KOPT-K1 (cell line): Measurements from ENCODE around the gene TNFRSF4.

Experiments
- H3K27ac ChIP-seq: fragments of 200-600 bp; sonication (generic); 2 replicates; pipeline ENCODE4 v1.5.1; 2016; ENCODE audit warnings: antibody characterized with exemption, mild to moderate bottlenecking, low read depth, low read length; ENCODE audit not compliant: poor library complexity, severe bottlenecking
- H3K36me3 ChIP-seq: fragments of 200-600 bp; sonication (generic); 2 replicates; pipeline ENCODE4 v1.5.1; 2017; ENCODE audit warnings: antibody characterized with exemption, mild to moderate bottlenecking, low read length, moderate library complexity; ENCODE audit not compliant: insufficient read depth
- H3K9me3 ChIP-seq: fragments of 200-600 bp; sonication (generic); 2 replicates; pipeline ENCODE4 v1.5.1; 2017; ENCODE audit warnings: antibody characterized with exemption, low read length, mild to moderate bottlenecking; ENCODE audit not compliant: insufficient read depth, poor library complexity, severe bottlenecking

Gene TNFRSF4

GRCh38 chr1:1218524-1219200 lies 4.7 kb upstream of the TNFRSF4 start:
- Histone ChIP-seq H3K36me3 (peaks cover 73% of the 10 kb centered on the region), H3K27ac (no peak overlapping the region)

GRCh38 chr1:1217621-1218523 lies 3.9 kb upstream of the TNFRSF4 start:
- Histone ChIP-seq H3K27ac (no peak overlapping the region), H3K36me3 (peaks cover 67% of the 10 kb centered on the region), H3K9me3 (no peaks in the 10 kb centered on the region)

More at GRCh38 chr1:1218524-1219200, 4.7 kb upstream of the TNFRSF4 start:
- H3K9me3 ChIP-seq: no peaks in the 10 kb centered on the region

DNA sequence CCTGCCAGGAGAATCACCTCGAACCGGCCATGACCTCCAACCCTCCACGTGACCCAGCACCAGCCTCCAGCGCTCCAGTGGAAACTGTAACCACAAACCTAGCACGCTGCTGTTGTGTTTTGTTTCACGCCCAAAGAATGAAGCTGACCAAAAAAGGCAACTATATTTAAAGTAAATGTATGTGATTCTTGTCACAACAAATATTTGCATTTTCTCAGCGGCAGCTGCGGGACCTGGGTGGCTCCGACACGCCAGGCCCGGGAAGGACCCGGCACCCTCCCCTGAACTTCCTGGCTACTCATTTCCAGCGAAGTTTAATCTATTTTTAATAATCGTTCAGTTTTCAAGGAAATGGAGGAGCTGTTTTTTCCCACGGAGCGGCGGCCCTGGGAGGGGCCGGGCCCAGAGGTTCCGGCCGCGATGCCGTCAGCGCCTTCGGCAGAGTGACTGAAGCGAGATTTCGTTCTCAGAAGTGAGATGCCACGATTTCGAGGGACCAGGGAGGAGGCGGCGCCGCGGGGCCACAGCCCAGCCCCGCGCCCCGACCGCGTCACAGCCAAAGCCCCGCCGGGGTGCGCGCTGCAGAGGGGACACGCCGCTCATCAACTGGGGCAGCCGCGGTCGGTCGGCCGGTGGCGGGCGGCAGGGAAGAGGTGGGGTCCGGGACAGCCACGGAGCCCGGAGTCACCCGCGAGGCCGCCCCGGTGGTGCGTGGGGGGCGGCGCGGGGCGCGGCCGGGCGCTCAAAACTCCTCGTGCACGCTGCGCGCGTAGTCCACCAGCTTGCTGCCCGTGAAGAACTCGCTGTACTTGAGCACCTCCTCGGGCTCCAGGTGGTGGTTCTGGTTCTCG lies 3.0 kb upstream of the TNFRSF4 start:
- H3K27ac ChIP-seq: no peak overlapping the region
- peaks cover 58% of the 10 kb centered on the region for H3K36me3 ChIP-seq
- H3K9me3 ChIP-seq: no peaks in the 10 kb centered on the region

GRCh38 chr1:1215881-1216605 lies 2.1 kb upstream of the TNFRSF4 start:
- Histone ChIP-seq H3K36me3 (peaks cover 49% of the 10 kb centered on the region), H3K27ac (no peak overlapping the region), H3K9me3 (no peaks in the 10 kb centered on the region)

- no peak overlapping the region for H3K27ac ChIP-seq
- H3K9me3 ChIP-seq: no peaks in the 10 kb centered on the region
- H3K36me3 ChIP-seq: peaks cover 41% of the 10 kb centered on the region
Observed at GRCh38 chr1:1215080-1215676, 1.2 kb upstream of the TNFRSF4 start.

DNA sequence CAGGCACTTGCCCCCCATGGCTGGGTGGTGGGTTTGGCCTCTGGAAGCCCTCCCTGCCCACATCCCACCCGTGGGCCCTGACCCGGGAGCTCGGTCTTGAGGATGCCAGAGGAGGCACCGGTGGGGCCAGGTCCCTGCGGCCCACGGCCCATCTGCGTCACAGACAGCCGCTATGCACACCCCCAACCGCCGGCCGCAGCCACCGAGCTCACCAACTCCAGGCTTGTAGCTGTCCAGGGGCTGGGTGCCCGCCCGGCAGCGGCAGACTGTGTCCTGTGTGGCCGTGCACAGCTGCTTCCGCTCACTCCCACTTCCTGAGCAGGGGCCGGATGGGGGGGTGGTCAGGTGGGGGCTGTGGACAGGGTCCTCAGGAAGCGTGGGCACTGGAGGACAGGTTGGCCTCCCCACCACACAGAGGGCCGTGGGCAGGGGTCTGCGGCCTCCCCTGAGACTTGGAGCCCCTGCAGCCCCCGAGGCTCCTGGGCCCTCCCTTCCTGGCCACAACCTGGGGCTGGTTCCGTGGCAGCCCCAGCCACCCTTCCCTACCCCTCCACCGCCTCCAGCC lies 1.1 kb downstream of the TNFRSF4 start:
- H3K36me3 ChIP-seq: peaks cover 17% of the 10 kb centered on the region
- H3K27ac ChIP-seq: no peak overlapping the region
- H3K9me3 ChIP-seq: no peaks in the 10 kb centered on the region

GRCh38 chr1:1211541-1212441 lies 2.2 kb downstream of the TNFRSF4 start:
- H3K36me3 ChIP-seq: peaks cover 7% of the 10 kb centered on the region; the same call in 1 of the 2 replicates
- H3K9me3 ChIP-seq: no peaks in the 10 kb centered on the region
- H3K27ac ChIP-seq: no peak overlapping the region

- Histone ChIP-seq H3K27ac (no peak overlapping the region), H3K36me3 (no peaks in the 10 kb centered on the region), H3K9me3 (no peaks in the 10 kb centered on the region)
Observed at GRCh38 chr1:1210726-1211540, 3.0 kb downstream of the TNFRSF4 start.

- Histone ChIP-seq H3K27ac (no peak overlapping the region), H3K36me3 (no peaks in the 10 kb centered on the region), H3K9me3 (no peaks in the 10 kb centered on the region)
Observed at GRCh38 chr1:1208713-1209433, 5.1 kb downstream of the TNFRSF4 start.

GRCh38 chr1:1207571-1207892 lies 6.4 kb downstream of the TNFRSF4 start:
- Histone ChIP-seq H3K9me3 (no peaks in the 10 kb centered on the region), H3K36me3 (no peaks in the 10 kb centered on the region), H3K27ac (no peak overlapping the region)

DNA sequence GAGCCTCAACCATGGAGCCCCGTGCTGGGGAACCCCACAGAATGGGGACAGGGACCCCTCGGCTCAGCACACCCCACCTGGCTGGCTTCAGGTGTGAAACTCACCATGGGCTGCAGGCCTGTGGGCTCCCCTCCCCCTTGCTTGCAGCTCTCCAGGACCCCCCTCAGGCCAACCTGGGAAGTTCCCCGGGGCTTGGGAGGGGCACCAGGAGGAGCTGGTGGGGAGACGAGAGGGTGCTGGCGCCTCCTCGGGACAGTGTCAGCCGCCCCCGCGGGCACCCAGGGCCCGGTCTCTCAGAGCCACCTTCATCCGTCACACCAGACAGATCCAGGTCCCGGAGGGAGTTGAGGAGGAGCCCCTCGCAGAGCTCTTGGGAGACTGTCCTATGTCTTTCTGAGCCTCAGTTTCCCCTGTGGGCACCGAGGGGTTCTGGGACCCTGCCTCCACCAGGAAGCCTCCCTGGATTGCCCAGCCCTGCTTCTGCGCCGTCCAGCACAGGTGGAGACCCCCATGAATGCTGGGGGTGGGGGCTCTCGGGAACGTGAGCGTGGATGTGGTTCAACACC lies 6.9 kb downstream of the TNFRSF4 start:
- Histone ChIP-seq H3K36me3 (no peaks in the 10 kb centered on the region), H3K27ac (no peak overlapping the region), H3K9me3 (no peaks in the 10 kb centered on the region)
